H1 (cell line): ENCODE measurements around the gene AFTPH. TPM values are rescaled to one million over a fixed set of nuclear protein-coding genes. Genes with fewer than 3 reads are reported as not detected.

Experiments
- RBBP5 ChIP-seq: IDR thresholded peaks from 2 replicates; pipeline ENCODE4 v1.7.1; 2012; ENCODE audit warnings: low read depth, mild to moderate bottlenecking, inconsistent platforms, low read length, moderate library complexity, borderline replicate concordance
- polyA plus RNA-seq, 7 experiments: library from polyadenylated mRNA; depleted of rRNA in 3 of 7; stranded (reverse) in 5 of 7; unstranded in 2 of 7; fragments of >200 nt in 5 of 7; fragments of 200-250 nt in 2 of 7; gene quantifications; 1 replicate in 5 of 7; 2 replicates in 1 of 7; 4 replicates in 1 of 7; pipeline versions ENCODE4 v1.2.1 to v1.2.3, GENCODE V29; 2011 to 2013; ENCODE audit warnings: missing spikeins in 2 of 7, mixed read lengths in 2 of 7
- total RNA-seq: library from RNA; stranded (reverse); fragmentation: NEBNext Ultra II Directional; extraction: Animal tissue kit (Norgen Biotek cat#: 25700); gene quantifications from 2 replicates; pipeline ENCODE4 v1.2.1, GENCODE V29; 2021

The AFTPH gene
- total and polyA plus RNA-seq, 2 of the 8 experiments (the other 6 are each of a cell fraction or from before 2014, with no cell fraction given) = 7.3 to 15.0 TPM

DNA sequence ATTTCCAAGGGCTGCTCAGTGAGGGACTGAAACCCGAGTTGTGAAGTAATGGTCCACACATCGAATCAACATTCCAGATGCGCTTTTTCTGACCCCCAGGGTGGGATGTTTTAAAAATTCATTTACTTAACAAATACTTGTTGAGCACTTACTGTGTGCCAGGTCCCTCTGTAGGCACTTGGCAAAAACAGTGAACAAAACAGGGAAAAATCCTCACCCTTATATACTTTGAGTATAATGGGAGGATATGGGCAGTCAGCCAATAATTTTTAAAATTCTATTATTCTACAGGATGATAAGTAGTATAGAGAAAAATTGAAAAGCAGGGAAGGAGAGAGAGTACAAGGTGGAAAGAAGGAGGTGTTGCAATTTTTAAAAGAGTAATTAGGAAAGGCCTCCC, 31.3 kb upstream of the AFTPH start (continued):
- TF ChIP-seq RBBP5 = no peak
